ENCODE data around the gene TBC1D7. TPM values are rescaled to one million over a fixed set of nuclear protein-coding genes. Genes with fewer than 3 reads are reported as not detected.

Gene TBC1D7
- total RNA-seq, 1 donor from 2014 or later = 18.1 TPM

GRCh38 chr6:13268913-13269518 is 59.3 kb downstream of the TBC1D7 start:
- no peak for TF ChIP-seq CTCF (IDR thresholded peaks at IDR 0.05)
- peaks cover 11% of the 10 kb centered on the region for H3K4me1 ChIP-seq
- H3K36me3 ChIP-seq = no peaks in the 10 kb centered on the region
- intact Hi-C loops (cut with DNase I) = no loop called here
- DNase-seq = no peak
- H3K27me3 ChIP-seq = no peaks in the 10 kb centered on the region
- no peak overlapping the region for H3K27ac ChIP-seq
- H3K4me3 ChIP-seq = no peak overlapping the region
- H3K9me3 ChIP-seq = no peaks in the 10 kb centered on the region
- ATAC-seq = peak; percentile 50

- Histone ChIP-seq H3K4me1 (peaks cover 11% of the 10 kb centered on the region), H3K4me3 (no peak overlapping the region), H3K27ac (no peak overlapping the region), H3K27me3 (no peaks in the 10 kb centered on the region), H3K36me3 (no peaks in the 10 kb centered on the region), H3K9me3 (no peaks in the 10 kb centered on the region)
- DNase-seq = no peak
- intact Hi-C loops (cut with DNase I) = no loop called here
- TF ChIP-seq CTCF (IDR thresholded peaks at IDR 0.05) = no peak
- no peak for ATAC-seq
These were observed 61.1 kb downstream of the TBC1D7 start for GRCh38 chr6:13267142-13267651.

GRCh38 chr6:13263669-13264068 is 64.7 kb downstream of the TBC1D7 start:
- Histone ChIP-seq H3K4me3 (no peak overlapping the region), H3K36me3 (no peaks in the 10 kb centered on the region), H3K27ac (no peak overlapping the region), H3K9me3 (no peaks in the 10 kb centered on the region), H3K4me1 (peaks cover 1% of the 10 kb centered on the region), H3K27me3 (no peaks in the 10 kb centered on the region)
- no peak for TF ChIP-seq CTCF (IDR thresholded peaks at IDR 0.05)
- ATAC-seq (no peak), DNase-seq (no peak)
- intact Hi-C loops (cut with DNase I) = no loop called here

GRCh38 chr6:13262302-13263230 is 65.8 kb downstream of the TBC1D7 start:
- no peak for ATAC-seq

GRCh38 chr6:13261464-13261994 is 66.8 kb downstream of the TBC1D7 start:
- Histone ChIP-seq H3K27me3 (no peaks in the 10 kb centered on the region), H3K36me3 (no peaks in the 10 kb centered on the region), H3K4me1 (no peaks in the 10 kb centered on the region), H3K27ac (no peak overlapping the region), H3K4me3 (no peak overlapping the region), H3K9me3 (no peaks in the 10 kb centered on the region)
- intact Hi-C loops (cut with DNase I) = no loop called here
- DNase-seq (no peak), ATAC-seq (peak; percentile 86)
- TF ChIP-seq CTCF (IDR thresholded peaks at IDR 0.05) = no peak

More at GRCh38 chr6:13262302-13263230, 65.8 kb downstream of the TBC1D7 start:
- Histone ChIP-seq H3K36me3 (no peaks in the 10 kb centered on the region), H3K27me3 (no peaks in the 10 kb centered on the region), H3K4me3 (no peak overlapping the region), H3K27ac (no peak overlapping the region), H3K4me1 (no peaks in the 10 kb centered on the region), H3K9me3 (no peaks in the 10 kb centered on the region)
- TF ChIP-seq CTCF (IDR thresholded peaks at IDR 0.05) = no peak
- DNase-seq = no peak
- intact Hi-C loops (cut with DNase I) = no loop called here

Measured in upper lobe of right lung (tissue), 1 donor.